ENCODE data around the gene RADIL. TPM values are rescaled to one million over a fixed set of nuclear protein-coding genes. Genes with fewer than 3 reads are reported as not detected.

Gene RADIL
- total RNA-seq, 1 donor from 2014 or later: 0.73 TPM

- no peak for DNase-seq (ENCODE audit: low read depth, low spot score)
Measured at GRCh38 chr7:4758111-4758510, 125.4 kb downstream of the RADIL start.

- no peak for DNase-seq (ENCODE audit: low read depth, low spot score)
Measured at GRCh38 chr7:4755045-4755444, 128.5 kb downstream of the RADIL start.

GRCh38 chr7:4754433-4755010 lies 129.0 kb downstream of the RADIL start:
- DNase-seq (ENCODE audit: low read depth, low spot score): no peak

- no peak for DNase-seq (ENCODE audit: low read depth, low spot score)
Measured at GRCh38 chr7:4753598-4754432, 129.7 kb downstream of the RADIL start.

- no peak for DNase-seq (ENCODE audit: low read depth, low spot score)
Measured at GRCh38 chr7:4751398-4751947, 132.0 kb downstream of the RADIL start.

- no peak for DNase-seq (ENCODE audit: low read depth, low spot score)
Measured at GRCh38 chr7:4749798-4750197, 133.7 kb downstream of the RADIL start.

- no peak for DNase-seq (ENCODE audit: low read depth, low spot score)
Measured at GRCh38 chr7:4749363-4749762, 134.2 kb downstream of the RADIL start.

Other genes starting within 250 kb of the RADIL start
- 24.9 and 33.3 TPM in 2 replicates for gene FOXK1, start 201.4 kb downstream of the RADIL start, total RNA-seq
- gene AP5Z1, start 108.1 kb downstream of the RADIL start, total RNA-seq: 19.8 and 24.9 TPM in 2 replicates
- 0.04 and 0.07 TPM in 2 replicates for gene PAPOLB, start 21.7 kb downstream of the RADIL start, total RNA-seq
- not detected in 2 replicates for gene MMD2, start 75.5 kb upstream of the RADIL start, total RNA-seq
- gene RBAK, start 162.1 kb upstream of the RADIL start, total RNA-seq: 6.6 and 7.1 TPM in 2 replicates